Fibroblast of lung (primary cell): ENCODE data around the gene PAPOLA. TPM values are rescaled to one million over a fixed set of nuclear protein-coding genes. Genes with fewer than 3 reads are reported as not detected.

Experiments used
- DNase-seq, 2 donors: peaks; one replicate each; pipeline versions ENCODE4 v3.0.0 to v3.0.0-alpha.2; 2010; ENCODE audit warnings: low read depth in 2 of 2
- H2AFZ ChIP-seq: 2 replicates; pipeline ENCODE4 v1.5.1; 2012; ENCODE audit warnings: low read length, control low read depth, inconsistent platforms
- H3K27ac ChIP-seq: 2 replicates; pipeline ENCODE4 v1.5.1; 2011; ENCODE audit warnings: low read length, control low read depth; ENCODE audit not compliant: insufficient read depth
- H3K27me3 ChIP-seq: 2 replicates; pipeline ENCODE4 v1.5.1; 2011; ENCODE audit warnings: mild to moderate bottlenecking, low read length; ENCODE audit not compliant: control insufficient read depth, insufficient read depth
- H3K36me3 ChIP-seq: 2 replicates; pipeline ENCODE4 v1.5.1; 2011; ENCODE audit warnings: low read length; ENCODE audit not compliant: control insufficient read depth, insufficient read depth
- H3K4me1 ChIP-seq: 2 replicates; pipeline ENCODE4 v1.5.1; 2011; ENCODE audit warnings: low read length; ENCODE audit not compliant: control insufficient read depth, insufficient read depth; ENCODE audit errors: extremely low read depth
- H3K4me2 ChIP-seq: 2 replicates; pipeline ENCODE4 v1.5.1; 2011; ENCODE audit warnings: low read length, control low read depth; ENCODE audit not compliant: insufficient read depth; ENCODE audit errors: extremely low read depth
- H3K4me3 ChIP-seq, 4 experiments: fragments of 200-600 bp in 1 of 4; sonication (generic) in 1 of 4; replicated peaks in 1 of 4; 2 replicates each; pipeline ENCODE4 v1.5.1; 2011 to 2016; ENCODE audit warnings: low read length in 4 of 4, low read depth in 3 of 4, mild to moderate bottlenecking in 3 of 4, control low read depth in 2 of 4, inconsistent platforms in 1 of 4, mixed read lengths in 1 of 4; ENCODE audit not compliant: insufficient read depth in 1 of 4; ENCODE audit errors: control extremely low read depth in 1 of 4
- H3K79me2 ChIP-seq: 2 replicates; pipeline ENCODE4 v1.5.1; 2012; ENCODE audit warnings: mild to moderate bottlenecking, low read length, inconsistent platforms; ENCODE audit not compliant: control insufficient read depth, insufficient read depth
- H3K9ac ChIP-seq: 2 replicates; pipeline ENCODE4 v1.5.1; 2011; ENCODE audit warnings: mild to moderate bottlenecking, low read length, control low read depth; ENCODE audit not compliant: insufficient read depth
- H3K9me3 ChIP-seq: 2 replicates; pipeline ENCODE4 v1.5.1; 2012; ENCODE audit warnings: low read depth, low read length; ENCODE audit not compliant: control insufficient read depth, insufficient read depth
- H4K20me1 ChIP-seq: 2 replicates; pipeline ENCODE4 v1.5.1; 2011; ENCODE audit warnings: low read length; ENCODE audit not compliant: control insufficient read depth, insufficient read depth; ENCODE audit errors: extremely low read depth
- CTCF ChIP-seq, 2 donors: IDR thresholded peaks in 1 of 2; conservative IDR thresholded peaks in 1 of 2; 1 replicate in 1 of 2; 2 replicates in 1 of 2; pipeline ENCODE4 v1.5.1; 2011 to 2012; ENCODE audit warnings: low read length in 2 of 2, control low read depth in 1 of 2, inconsistent platforms in 1 of 2, low read depth in 1 of 2, mild to moderate bottlenecking in 1 of 2
- EZH2 ChIP-seq: IDR thresholded peaks from 2 replicates; pipeline ENCODE4 v1.5.1; 2012; ENCODE audit warnings: low read length, control low read depth, mild to moderate bottlenecking; ENCODE audit errors: missing control alignments
- polyA plus RNA-seq, 2 donors: library from polyadenylated mRNA; depleted of rRNA in 1 of 2; stranded (reverse) in 1 of 2; unstranded in 1 of 2; fragments of >200 nt; gene quantifications; 2 replicates each; pipeline ENCODE4 v1.2.1, GENCODE V29; 2011 to 2012; ENCODE audit warnings: missing spikeins in 1 of 2
- total RNA-seq: library from RNA; depleted of rRNA; stranded (reverse); fragments of >200 nt; gene quantifications from 2 replicates; pipeline ENCODE4 v1.2.1, GENCODE V29; 2014

The PAPOLA gene
- total and polyA plus RNA-seq, 2 donors (not counting 1 experiment from before 2014, with no cell fraction given): 109 to 141 TPM

GRCh38 chr14:96598332-96598928, 96.2 kb downstream of the PAPOLA start:
- no peak overlapping the region for H3K27ac ChIP-seq
- TF ChIP-seq CTCF (conservative IDR thresholded peaks at IDR 0.05 in 1 of 2, IDR thresholded peaks at IDR 0.05 in 1 of 2; ENCODE audit: low read depth in 1 of 2, low read length in 2 of 2) (no peak), EZH2 (no peak)
- DNase-seq: no peak
- no peak overlapping the region for H2AFZ ChIP-seq
- no peak overlapping the region for H3K9ac ChIP-seq
- H3K27me3 ChIP-seq: no peaks in the 10 kb centered on the region
- no peaks in the 10 kb centered on the region for H3K9me3 ChIP-seq
- H3K4me3 ChIP-seq: no peak overlapping the region
- no peaks in the 10 kb centered on the region for H3K36me3 ChIP-seq
- no peak overlapping the region for H3K4me2 ChIP-seq
- no peaks in the 10 kb centered on the region for H3K4me1 ChIP-seq
- H3K79me2 ChIP-seq: no peaks in the 10 kb centered on the region
- no peaks in the 10 kb centered on the region for H4K20me1 ChIP-seq

- Histone ChIP-seq H3K27ac (no peak overlapping the region), H4K20me1 (no peaks in the 10 kb centered on the region), H3K4me1 (no peaks in the 10 kb centered on the region), H2AFZ (no peak overlapping the region), H3K4me2 (no peak overlapping the region), H3K9ac (no peak overlapping the region), H3K27me3 (no peaks in the 10 kb centered on the region), H3K36me3 (no peaks in the 10 kb centered on the region), H3K79me2 (no peaks in the 10 kb centered on the region), H3K9me3 (no peaks in the 10 kb centered on the region), H3K4me3 (no peak overlapping the region)
- DNase-seq: no peak
- TF ChIP-seq EZH2 (no peak), CTCF (conservative IDR thresholded peaks at IDR 0.05 in 1 of 2, IDR thresholded peaks at IDR 0.05 in 1 of 2; ENCODE audit: low read depth in 1 of 2, low read length in 2 of 2) (no peak)
Measured at GRCh38 chr14:96599076-96599475, 96.9 kb downstream of the PAPOLA start.

GRCh38 chr14:96602186-96602585, 100.0 kb downstream of the PAPOLA start:
- H3K9me3 ChIP-seq: no peaks in the 10 kb centered on the region
- no peaks in the 10 kb centered on the region for H3K27me3 ChIP-seq
- TF ChIP-seq EZH2 (no peak), CTCF (conservative IDR thresholded peaks at IDR 0.05 in 1 of 2, IDR thresholded peaks at IDR 0.05 in 1 of 2; ENCODE audit: low read depth in 1 of 2, low read length in 2 of 2) (no peak)
- H2AFZ ChIP-seq: no peak overlapping the region
- no peak overlapping the region for H3K9ac ChIP-seq
- no peaks in the 10 kb centered on the region for H4K20me1 ChIP-seq
- no peak overlapping the region for H3K27ac ChIP-seq
- no peaks in the 10 kb centered on the region for H3K79me2 ChIP-seq
- H3K36me3 ChIP-seq: no peaks in the 10 kb centered on the region
- no peak overlapping the region for H3K4me3 ChIP-seq
- H3K4me1 ChIP-seq: no peaks in the 10 kb centered on the region
- DNase-seq: no peak
- H3K4me2 ChIP-seq: no peak overlapping the region
